ENCODE results near the gene IWS1. TPM values are rescaled to one million over a fixed set of nuclear protein-coding genes. Genes with fewer than 3 reads are reported as not detected.

Gene IWS1
- total and polyA plus RNA-seq, 10 of the 15 experiments (the other 5 are each of a cell fraction or from before 2014, with no cell fraction given): 21.9 to 68.9 (median 45.8) TPM

GRCh38 chr2:127567351-127567854 is 41.1 kb upstream of the IWS1 start:
- Histone ChIP-seq H2AFZ (ENCODE audit: control insufficient read depth, low read depth, low read length) (no peak overlapping the region), H3K9me3 (replicated peaks; ENCODE audit: control insufficient read depth, insufficient read depth, low read length) (no peaks in the 10 kb centered on the region; the same call in 2 of the 3 replicates), H4K20me1 (ENCODE audit: control insufficient read depth, insufficient read depth) (no peaks in the 10 kb centered on the region), H3K36me3 (ENCODE audit: control insufficient read depth in 2 of 2, insufficient read depth in 2 of 2, low read length in 1 of 2) (no peaks in the 10 kb centered on the region), H3K27me3 (replicated peaks in 1 of 2; ENCODE audit: control insufficient read depth in 2 of 2, insufficient read depth in 2 of 2, low read length in 1 of 2) (no peaks in the 10 kb centered on the region; a peak in 2 of 4 replicates), H3K79me2 (ENCODE audit: control insufficient read depth, insufficient read depth, low read length) (no peaks in the 10 kb centered on the region), H3K27ac (ENCODE audit: control insufficient read depth, insufficient read depth) (no peak overlapping the region), H3K9ac (ENCODE audit: control insufficient read depth, insufficient read depth, low read length) (no peak overlapping the region), H3K4me3 (no peak overlapping the region), H3K4me2 (ENCODE audit: control insufficient read depth, insufficient read depth) (no peak overlapping the region), H3K4me1 (ENCODE audit: control insufficient read depth, insufficient read depth, low read length) (peaks cover 17% of the 10 kb centered on the region)
- 42% methylated on average over 5 of the region's 5 CpGs for WGBS (ENCODE audit: insufficient coverage, insufficient replicate concordance, low lambda C conversion rate, missing lambda C conversion rate)
- ChIA-PET POLR2A (interaction anchor here (0.9 kb wide), 1 partner anchor 12 kb away, joined by 3 read pairs; no protein-coding TSS in a partner anchor), RAD21 (ENCODE audit: unreplicated experiment) (interaction anchor here (1.4 kb wide), 1 partner anchor 83 kb away, joined by 3 read pairs; no protein-coding TSS in a partner anchor), SMC1A (ENCODE audit: uncharacterized antibody, unreplicated experiment) (interaction anchor here (0.7 to 1.1 kb wide), 3 partner anchors 8 to 41 kb away, joined by 3 to 4 read pairs (median 4); partner anchors contain the start of gene IWS1), CTCF (interaction anchor here (0.6 to 1.9 kb wide), 4 partner anchors 8 to 83 kb away, joined by 3 to 7 read pairs (median 4); no protein-coding TSS in a partner anchor)
- in situ Hi-C loops (cut with MboI) (no loop called here), intact Hi-C loops (cut with micrococcal nuclease; ENCODE audit: unreplicated experiment) (no loop called here)
- FAIRE-seq (no peak), ATAC-seq (no peak), DNase-seq (ENCODE audit: low read depth, low spot score) (no peak)
- TF ChIP-seq PKNOX1 (IDR thresholded peaks at IDR 0.05) (no peak), POLR2A (IDR thresholded peaks at IDR 0.05; ENCODE audit: low read depth, low read length) (no peak), EP300 (IDR thresholded peaks at IDR 0.05; ENCODE audit: borderline replicate concordance in 1 of 2, control insufficient read depth in 1 of 2, low read depth in 2 of 2, low read length in 2 of 2) (no peak), ZNF24 (IDR thresholded peaks at IDR 0.05) (0 out of 2 replicates have a peak, but pooled peaks have one; percentile 62), ZBTB4 (CRISPR knock-in tag; IDR thresholded peaks at IDR 0.05) (no peak), RUNX3 (IDR thresholded peaks at IDR 0.05; ENCODE audit: low read length) (no peak)
- BruUV-seq (replicated peaks): no TSS peak

All from GM12878 (cell line).